Measurements from ENCODE around the gene TTLL11.

TTLL11 gene

GRCh38 chr9:121852651-121853616 lies 240.2 kb downstream of the TTLL11 start:
- H3K4me3 ChIP-seq (ENCODE audit: low read length in 2 of 2) = no peak overlapping the region
- no peaks in the 10 kb centered on the region for H3K4me1 ChIP-seq (ENCODE audit: control insufficient read depth, insufficient read depth, low read length)
- H3K9me3 ChIP-seq (ENCODE audit: control insufficient read depth in 2 of 2, low read length in 2 of 2) = peaks cover 0 to 2% of the 10 kb centered on the region in 2 donors
- H3K27me3 ChIP-seq (ENCODE audit: control insufficient read depth in 1 of 2, insufficient read depth in 2 of 2, low read length in 2 of 2) = no peaks in the 10 kb centered on the region
- no peak overlapping the region for H3K27ac ChIP-seq (ENCODE audit: low read length)
- H3K9ac ChIP-seq (ENCODE audit: low read length in 2 of 2) = no peak overlapping the region
- H3K36me3 ChIP-seq (ENCODE audit: control insufficient read depth in 2 of 2, insufficient read depth in 2 of 2, low read length in 2 of 2) = peaks cover 0 to 2% of the 10 kb centered on the region in 2 donors

- no peaks in the 10 kb centered on the region for H3K27me3 ChIP-seq (ENCODE audit: control insufficient read depth in 1 of 2, insufficient read depth in 2 of 2, low read length in 2 of 2)
- no peak overlapping the region for H3K27ac ChIP-seq (ENCODE audit: low read length)
- H3K9me3 ChIP-seq (ENCODE audit: control insufficient read depth in 2 of 2, low read length in 2 of 2) = peaks cover 0 to 2% of the 10 kb centered on the region in 2 donors
- no peak overlapping the region for H3K9ac ChIP-seq (ENCODE audit: low read length in 2 of 2)
- no peaks in the 10 kb centered on the region for H3K4me1 ChIP-seq (ENCODE audit: control insufficient read depth, insufficient read depth, low read length)
- no peak overlapping the region for H3K4me3 ChIP-seq (ENCODE audit: low read length in 2 of 2)
- peaks cover 0 to 2% of the 10 kb centered on the region in 2 donors for H3K36me3 ChIP-seq (ENCODE audit: control insufficient read depth in 2 of 2, insufficient read depth in 2 of 2, low read length in 2 of 2)
These were observed 240.9 kb downstream of the TTLL11 start for GRCh38 chr9:121852241-121852640.

GRCh38 chr9:121851641-121852091 lies 241.4 kb downstream of the TTLL11 start:
- H3K4me1 ChIP-seq (ENCODE audit: control insufficient read depth, insufficient read depth, low read length) = no peaks in the 10 kb centered on the region
- H3K9me3 ChIP-seq (ENCODE audit: control insufficient read depth in 2 of 2, low read length in 2 of 2) = peaks cover 0 to 2% of the 10 kb centered on the region in 2 donors
- no peak overlapping the region for H3K4me3 ChIP-seq (ENCODE audit: low read length in 2 of 2)
- no peaks in the 10 kb centered on the region for H3K27me3 ChIP-seq (ENCODE audit: control insufficient read depth in 1 of 2, insufficient read depth in 2 of 2, low read length in 2 of 2)
- no peak overlapping the region for H3K27ac ChIP-seq (ENCODE audit: low read length)
- peaks cover 0 to 2% of the 10 kb centered on the region in 2 donors for H3K36me3 ChIP-seq (ENCODE audit: control insufficient read depth in 2 of 2, insufficient read depth in 2 of 2, low read length in 2 of 2)
- no peak overlapping the region for H3K9ac ChIP-seq (ENCODE audit: low read length in 2 of 2)

- Histone ChIP-seq H3K4me1 (ENCODE audit: control insufficient read depth, insufficient read depth, low read length) (no peaks in the 10 kb centered on the region), H3K27me3 (ENCODE audit: control insufficient read depth in 1 of 2, insufficient read depth in 2 of 2, low read length in 2 of 2) (no peaks in the 10 kb centered on the region), H3K9ac (ENCODE audit: low read length in 2 of 2) (no peak overlapping the region), H3K27ac (ENCODE audit: low read length) (no peak overlapping the region), H3K9me3 (ENCODE audit: control insufficient read depth in 2 of 2, low read length in 2 of 2) (peaks cover 0 to 2% of the 10 kb centered on the region in 2 donors), H3K36me3 (ENCODE audit: control insufficient read depth in 2 of 2, insufficient read depth in 2 of 2, low read length in 2 of 2) (peaks cover 0 to 2% of the 10 kb centered on the region in 2 donors), H3K4me3 (ENCODE audit: low read length in 2 of 2) (no peak overlapping the region)
These were observed 242.7 kb downstream of the TTLL11 start for GRCh38 chr9:121850366-121850765.

GRCh38 chr9:121849554-121849953 lies 243.6 kb downstream of the TTLL11 start:
- peaks cover 0 to 2% of the 10 kb centered on the region in 2 donors for H3K9me3 ChIP-seq (ENCODE audit: control insufficient read depth in 2 of 2, low read length in 2 of 2)
- H3K4me1 ChIP-seq (ENCODE audit: control insufficient read depth, insufficient read depth, low read length) = no peaks in the 10 kb centered on the region
- no peak overlapping the region for H3K4me3 ChIP-seq (ENCODE audit: low read length in 2 of 2)
- no peak overlapping the region for H3K9ac ChIP-seq (ENCODE audit: low read length in 2 of 2)
- H3K27me3 ChIP-seq (ENCODE audit: control insufficient read depth in 1 of 2, insufficient read depth in 2 of 2, low read length in 2 of 2) = no peaks in the 10 kb centered on the region
- no peak overlapping the region for H3K27ac ChIP-seq (ENCODE audit: low read length)
- peaks cover 0 to 2% of the 10 kb centered on the region in 2 donors for H3K36me3 ChIP-seq (ENCODE audit: control insufficient read depth in 2 of 2, insufficient read depth in 2 of 2, low read length in 2 of 2)

- no peak overlapping the region for H3K9ac ChIP-seq (ENCODE audit: low read length in 2 of 2)
- H3K27ac ChIP-seq (ENCODE audit: low read length) = no peak overlapping the region
- H3K9me3 ChIP-seq (ENCODE audit: control insufficient read depth in 2 of 2, low read length in 2 of 2) = no peaks in the 10 kb centered on the region
- no peaks in the 10 kb centered on the region for H3K4me1 ChIP-seq (ENCODE audit: control insufficient read depth, insufficient read depth, low read length)
- no peaks in the 10 kb centered on the region for H3K27me3 ChIP-seq (ENCODE audit: control insufficient read depth in 1 of 2, insufficient read depth in 2 of 2, low read length in 2 of 2)
- peaks cover 1 to 4% of the 10 kb centered on the region in 2 donors for H3K36me3 ChIP-seq (ENCODE audit: control insufficient read depth in 2 of 2, insufficient read depth in 2 of 2, low read length in 2 of 2)
- H3K4me3 ChIP-seq (ENCODE audit: low read length in 2 of 2) = no peak overlapping the region
These were observed 248.5 kb downstream of the TTLL11 start for GRCh38 chr9:121844562-121844961.

- H3K9ac ChIP-seq (ENCODE audit: low read length in 2 of 2) = no peak overlapping the region
- no peak overlapping the region for H3K4me3 ChIP-seq (ENCODE audit: low read length in 2 of 2)
- no peaks in the 10 kb centered on the region for H3K27me3 ChIP-seq (ENCODE audit: control insufficient read depth in 1 of 2, insufficient read depth in 2 of 2, low read length in 2 of 2)
- peaks cover 0 to 4% of the 10 kb centered on the region in 2 donors for H3K36me3 ChIP-seq (ENCODE audit: control insufficient read depth in 2 of 2, insufficient read depth in 2 of 2, low read length in 2 of 2)
- no peaks in the 10 kb centered on the region for H3K4me1 ChIP-seq (ENCODE audit: control insufficient read depth, insufficient read depth, low read length)
- H3K9me3 ChIP-seq (ENCODE audit: control insufficient read depth in 2 of 2, low read length in 2 of 2) = no peaks in the 10 kb centered on the region
- no peak overlapping the region for H3K27ac ChIP-seq (ENCODE audit: low read length)
These were observed 249.0 kb downstream of the TTLL11 start for GRCh38 chr9:121844098-121844497.

GRCh38 chr9:121842612-121842978 lies 250.5 kb downstream of the TTLL11 start:
- Histone ChIP-seq H3K9me3 (ENCODE audit: control insufficient read depth in 2 of 2, low read length in 2 of 2) (no peaks in the 10 kb centered on the region), H3K4me3 (ENCODE audit: low read length in 2 of 2) (no peak overlapping the region), H3K4me1 (ENCODE audit: control insufficient read depth, insufficient read depth, low read length) (no peaks in the 10 kb centered on the region), H3K9ac (ENCODE audit: low read length in 2 of 2) (no peak overlapping the region), H3K27ac (ENCODE audit: low read length) (no peak overlapping the region), H3K27me3 (ENCODE audit: control insufficient read depth in 1 of 2, insufficient read depth in 2 of 2, low read length in 2 of 2) (no peaks in the 10 kb centered on the region), H3K36me3 (ENCODE audit: control insufficient read depth in 2 of 2, insufficient read depth in 2 of 2, low read length in 2 of 2) (peaks cover 0 to 4% of the 10 kb centered on the region in 2 donors)

GRCh38 chr9:121841771-121842611 lies 251.1 kb downstream of the TTLL11 start:
- H3K9ac ChIP-seq (ENCODE audit: low read length in 2 of 2) = no peak overlapping the region
- H3K27me3 ChIP-seq (ENCODE audit: control insufficient read depth in 1 of 2, insufficient read depth in 2 of 2, low read length in 2 of 2) = no peaks in the 10 kb centered on the region

GRCh38 chr9:121840838-121841760 lies 252.0 kb downstream of the TTLL11 start:
- H3K36me3 ChIP-seq (ENCODE audit: control insufficient read depth in 2 of 2, insufficient read depth in 2 of 2, low read length in 2 of 2) = peaks cover 0 to 7% of the 10 kb centered on the region in 2 donors
- no peak overlapping the region for H3K27ac ChIP-seq (ENCODE audit: low read length)
- no peaks in the 10 kb centered on the region for H3K27me3 ChIP-seq (ENCODE audit: control insufficient read depth in 1 of 2, insufficient read depth in 2 of 2, low read length in 2 of 2)
- no peaks in the 10 kb centered on the region for H3K9me3 ChIP-seq (ENCODE audit: control insufficient read depth in 2 of 2, low read length in 2 of 2)
- H3K4me3 ChIP-seq (ENCODE audit: low read length in 2 of 2) = no peak overlapping the region
- no peaks in the 10 kb centered on the region for H3K4me1 ChIP-seq (ENCODE audit: control insufficient read depth, insufficient read depth, low read length)
- no peak overlapping the region for H3K9ac ChIP-seq (ENCODE audit: low read length in 2 of 2)

More at GRCh38 chr9:121841771-121842611, 251.1 kb downstream of the TTLL11 start:
- no peaks in the 10 kb centered on the region for H3K9me3 ChIP-seq (ENCODE audit: control insufficient read depth in 2 of 2, low read length in 2 of 2)
- H3K4me1 ChIP-seq (ENCODE audit: control insufficient read depth, insufficient read depth, low read length) = no peaks in the 10 kb centered on the region
- no peak overlapping the region for H3K27ac ChIP-seq (ENCODE audit: low read length)
- peaks cover 0 to 4% of the 10 kb centered on the region in 2 donors for H3K36me3 ChIP-seq (ENCODE audit: control insufficient read depth in 2 of 2, insufficient read depth in 2 of 2, low read length in 2 of 2)
- no peak overlapping the region for H3K4me3 ChIP-seq (ENCODE audit: low read length in 2 of 2)
